ENCODE measurements around the gene KIF26B.
"Not testable (repeated sequence)": the region's sequence is repeated elsewhere in the genome, so short reads cannot be mapped to it uniquely, and the experiment has no call there.

DNA sequence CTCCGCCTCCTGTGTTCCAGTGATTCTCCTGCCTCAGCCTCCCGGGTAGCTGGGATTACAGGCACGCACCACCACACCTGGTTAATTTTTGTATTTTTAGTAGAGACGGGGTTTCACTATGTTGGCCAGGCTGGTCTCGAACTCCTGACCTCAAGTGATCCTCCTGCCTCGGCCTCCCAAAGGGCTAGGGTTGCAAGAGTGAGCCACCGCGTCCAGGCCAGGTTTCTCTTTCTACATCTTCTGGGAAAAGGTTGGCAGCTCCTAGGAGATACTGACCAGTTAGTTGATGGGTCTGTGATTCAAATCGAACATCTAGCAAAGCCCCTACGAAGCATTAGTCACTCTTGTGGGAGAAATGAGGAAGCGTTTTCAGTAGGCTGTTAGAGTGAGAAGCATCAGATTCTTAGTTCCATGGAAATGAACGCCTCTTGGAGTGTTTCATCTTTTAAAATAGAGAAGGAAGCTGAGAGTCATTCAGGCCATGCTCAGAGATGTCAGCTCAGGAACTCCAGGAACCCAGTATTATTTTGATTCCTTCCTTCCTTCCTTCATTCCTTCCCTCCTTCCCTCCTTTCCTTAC is 204.4 kb downstream of the KIF26B start:
- TF ChIP-seq POLR2A, POLR2AphosphoS5 (IDR thresholded peaks at IDR 0.05): not testable (repeated sequence)
- TF ChIP-seq, protein P1, sequence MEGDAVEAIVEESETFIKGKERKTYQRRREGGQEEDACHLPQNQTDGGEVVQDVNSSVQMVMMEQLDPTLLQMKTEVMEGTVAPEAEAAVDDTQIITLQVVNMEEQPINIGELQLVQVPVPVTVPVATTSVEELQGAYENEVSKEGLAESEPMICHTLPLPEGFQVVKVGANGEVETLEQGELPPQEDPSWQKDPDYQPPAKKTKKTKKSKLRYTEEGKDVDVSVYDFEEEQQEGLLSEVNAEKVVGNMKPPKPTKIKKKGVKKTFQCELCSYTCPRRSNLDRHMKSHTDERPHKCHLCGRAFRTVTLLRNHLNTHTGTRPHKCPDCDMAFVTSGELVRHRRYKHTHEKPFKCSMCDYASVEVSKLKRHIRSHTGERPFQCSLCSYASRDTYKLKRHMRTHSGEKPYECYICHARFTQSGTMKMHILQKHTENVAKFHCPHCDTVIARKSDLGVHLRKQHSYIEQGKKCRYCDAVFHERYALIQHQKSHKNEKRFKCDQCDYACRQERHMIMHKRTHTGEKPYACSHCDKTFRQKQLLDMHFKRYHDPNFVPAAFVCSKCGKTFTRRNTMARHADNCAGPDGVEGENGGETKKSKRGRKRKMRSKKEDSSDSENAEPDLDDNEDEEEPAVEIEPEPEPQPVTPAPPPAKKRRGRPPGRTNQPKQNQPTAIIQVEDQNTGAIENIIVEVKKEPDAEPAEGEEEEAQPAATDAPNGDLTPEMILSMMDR (IDR thresholded peaks at IDR 0.05) = not testable (repeated sequence)

All from stomach (tissue), 4 donors.